Prostate gland (tissue), 2 donors: ENCODE results near the gene TAS2R40. TPM values are rescaled to one million over a fixed set of nuclear protein-coding genes. Genes with fewer than 3 reads are reported as not detected.

Experiments
- DNase-seq: peaks from one replicate; pipeline ENCODE4 v3.0.0-alpha.2; 2019; ENCODE audit warnings: low spot score
- H3K27ac ChIP-seq, 2 donors: fragments of 200-600 bp; sonication (generic); 2 replicates each; pipeline ENCODE4 v1.5.1; 2017 to 2019
- H3K27me3 ChIP-seq: fragments of 200-600 bp; sonication (generic); replicated peaks from 2 replicates; pipeline ENCODE4 v1.5.1; 2019; ENCODE audit not compliant: insufficient read depth
- H3K36me3 ChIP-seq, 2 donors: fragments of 200-600 bp; sonication (generic); 1 replicate in 1 of 2; 2 replicates in 1 of 2; pipeline versions ENCODE4 v1.5.1 to v1.8.1; 2017 to 2019
- H3K4me1 ChIP-seq: fragments of 200-600 bp; sonication (generic); replicated peaks from 2 replicates; pipeline ENCODE4 v1.5.1; 2019
- H3K4me3 ChIP-seq, 2 donors: fragments of 200-600 bp; sonication (generic); 2 replicates each; pipeline ENCODE4 v1.5.1; 2017 to 2019
- H3K9me3 ChIP-seq: fragments of 200-600 bp; sonication (generic); 2 replicates; pipeline ENCODE4 v1.5.1; 2017
- POLR2A ChIP-seq: fragments of 450-650 bp; IDR thresholded peaks from one replicate; pipeline ENCODE4 v1.6.1; 2016; ENCODE audit warnings: antibody characterized with exemption, mild to moderate bottlenecking
- POLR2AphosphoS5 ChIP-seq: sonication (generic); formaldehyde crosslinking; IDR thresholded peaks from one replicate; pipeline ENCODE4 v1.6.1; 2017; ENCODE audit warnings: antibody characterized with exemption
- WGBS: methylation state at CpG from one replicate; pipeline ENCODE4 v1.1.5; 2018; 5-methylcytosine and 5-hydroxymethylcytosine counted together
- intact Hi-C: fragments of 100-400 bp; cut with DNase I; formaldehyde crosslinking; loops from one replicate; pipeline ENCODE4 v1.14.2; 2022
- total RNA-seq, 2 donors: library from RNA; depleted of rRNA; stranded (reverse); fragments of >200 nt; gene quantifications; one replicate each; pipeline ENCODE4 v1.1.0, GENCODE V29; 2016
- TF ChIP-seq, protein P1 (sequence below), 4 experiments: fragments of 200-600 bp in 2 of 4; fragments of 450-650 bp in 2 of 4; sonication (generic) in 2 of 4; IDR thresholded peaks; 1 replicate in 3 of 4; 2 replicates in 1 of 4; pipeline ENCODE4 v1.5.1; 2016 to 2019; ENCODE audit warnings: antibody characterized with exemption in 4 of 4, mild to moderate bottlenecking in 2 of 4, moderate library complexity in 2 of 4

The TAS2R40 gene
- total RNA-seq, 2 donors from 2014 or later: not detected

DNA sequence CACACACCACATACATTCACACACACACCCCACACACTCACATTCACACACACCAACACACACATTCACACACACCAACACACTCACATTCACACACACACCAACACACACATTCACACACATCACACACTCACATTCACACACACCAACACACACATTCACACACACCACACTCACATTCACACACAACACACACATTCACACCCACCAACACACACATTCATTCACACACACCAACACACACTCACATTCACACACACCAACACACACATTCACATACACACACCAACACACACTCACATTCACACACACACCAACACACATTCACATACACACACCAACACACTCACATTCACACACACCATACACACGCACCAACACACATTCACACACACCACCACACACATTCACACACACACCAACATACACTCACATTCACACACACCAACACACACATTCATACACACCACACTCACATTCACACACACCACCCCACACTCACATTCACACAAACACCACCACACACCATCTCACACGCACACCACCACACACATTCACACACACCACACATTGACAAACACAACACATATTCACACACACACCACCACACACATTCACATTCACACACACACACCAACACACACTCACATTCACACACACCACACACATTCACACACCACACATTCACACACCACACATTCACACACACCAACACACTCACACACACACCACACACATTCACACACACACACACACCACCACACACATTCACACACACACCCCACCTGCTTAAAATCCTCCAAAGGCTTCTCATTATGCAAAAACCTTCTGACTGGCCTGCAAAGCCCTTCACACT, 9.0 kb downstream of the TAS2R40 start:
- TF ChIP-seq POLR2AphosphoS5 (no peak), POLR2A (no peak)
- TF ChIP-seq, protein P1, sequence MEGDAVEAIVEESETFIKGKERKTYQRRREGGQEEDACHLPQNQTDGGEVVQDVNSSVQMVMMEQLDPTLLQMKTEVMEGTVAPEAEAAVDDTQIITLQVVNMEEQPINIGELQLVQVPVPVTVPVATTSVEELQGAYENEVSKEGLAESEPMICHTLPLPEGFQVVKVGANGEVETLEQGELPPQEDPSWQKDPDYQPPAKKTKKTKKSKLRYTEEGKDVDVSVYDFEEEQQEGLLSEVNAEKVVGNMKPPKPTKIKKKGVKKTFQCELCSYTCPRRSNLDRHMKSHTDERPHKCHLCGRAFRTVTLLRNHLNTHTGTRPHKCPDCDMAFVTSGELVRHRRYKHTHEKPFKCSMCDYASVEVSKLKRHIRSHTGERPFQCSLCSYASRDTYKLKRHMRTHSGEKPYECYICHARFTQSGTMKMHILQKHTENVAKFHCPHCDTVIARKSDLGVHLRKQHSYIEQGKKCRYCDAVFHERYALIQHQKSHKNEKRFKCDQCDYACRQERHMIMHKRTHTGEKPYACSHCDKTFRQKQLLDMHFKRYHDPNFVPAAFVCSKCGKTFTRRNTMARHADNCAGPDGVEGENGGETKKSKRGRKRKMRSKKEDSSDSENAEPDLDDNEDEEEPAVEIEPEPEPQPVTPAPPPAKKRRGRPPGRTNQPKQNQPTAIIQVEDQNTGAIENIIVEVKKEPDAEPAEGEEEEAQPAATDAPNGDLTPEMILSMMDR (IDR thresholded peaks at IDR 0.05): no peak
- WGBS: 96% methylated on average over 2 of the region's 2 CpGs

GRCh38 chr7:143233816-143234532, 12.1 kb downstream of the TAS2R40 start:
- no peak overlapping the region for H3K4me3 ChIP-seq
- H3K36me3 ChIP-seq: no peaks in the 10 kb centered on the region
- intact Hi-C loops: no loop called here
- TF ChIP-seq POLR2A (no peak), POLR2AphosphoS5 (no peak)
- TF ChIP-seq, protein P1 (IDR thresholded peaks at IDR 0.05): no peak
- H3K9me3 ChIP-seq: no peaks in the 10 kb centered on the region
- H3K4me1 ChIP-seq: no peaks in the 10 kb centered on the region
- H3K27me3 ChIP-seq: no peaks in the 10 kb centered on the region
- no peak overlapping the region for H3K27ac ChIP-seq
- WGBS: 100% methylated on average over 2 of the region's 2 CpGs
- DNase-seq: no peak

More for the DNA sequence above, 9.0 kb downstream of the TAS2R40 start:
- Histone ChIP-seq H3K4me3 (no peak overlapping the region), H3K36me3 (no peaks in the 10 kb centered on the region), H3K27me3 (no peaks in the 10 kb centered on the region), H3K4me1 (no peaks in the 10 kb centered on the region), H3K27ac (no peak overlapping the region), H3K9me3 (no peaks in the 10 kb centered on the region)
- intact Hi-C loops: no loop called here
- DNase-seq: no peak

DNA sequence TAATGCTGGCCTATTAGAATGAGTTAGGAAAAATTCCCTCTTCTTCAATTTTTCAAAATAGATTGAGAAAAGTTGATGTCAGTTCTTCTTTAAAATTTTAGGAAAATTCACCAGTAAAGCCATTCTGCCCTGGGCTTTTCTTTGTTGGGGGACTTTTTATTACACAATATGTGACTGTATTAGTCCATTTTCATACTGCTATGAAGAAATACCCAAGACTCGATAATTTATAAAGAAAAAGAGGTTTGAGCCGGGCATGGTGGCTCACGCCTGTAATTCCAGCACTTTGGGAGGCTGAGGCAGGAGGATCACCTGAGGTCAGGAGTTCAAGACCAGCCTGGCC, 12.7 kb downstream of the TAS2R40 start:
- intact Hi-C loops: no loop called here

GRCh38 chr7:143235561-143235960, 13.7 kb downstream of the TAS2R40 start:
- 31% methylated on average over 1 of the region's 1 CpG for WGBS
- Histone ChIP-seq H3K27me3 (no peaks in the 10 kb centered on the region), H3K9me3 (no peaks in the 10 kb centered on the region), H3K27ac (no peak overlapping the region), H3K36me3 (no peaks in the 10 kb centered on the region), H3K4me1 (no peaks in the 10 kb centered on the region), H3K4me3 (no peak overlapping the region)
- TF ChIP-seq, protein P1 (IDR thresholded peaks at IDR 0.05): no peak
- TF ChIP-seq POLR2AphosphoS5: no peak
- no peak for TF ChIP-seq POLR2A
- intact Hi-C loops: no loop called here
- no peak for DNase-seq

More for the DNA sequence above, 12.7 kb downstream of the TAS2R40 start:
- Histone ChIP-seq H3K27ac (no peak overlapping the region), H3K4me3 (no peak overlapping the region), H3K27me3 (no peaks in the 10 kb centered on the region), H3K4me1 (no peaks in the 10 kb centered on the region), H3K9me3 (no peaks in the 10 kb centered on the region), H3K36me3 (no peaks in the 10 kb centered on the region)
- TF ChIP-seq POLR2A (no peak), POLR2AphosphoS5 (no peak)
- TF ChIP-seq, protein P1 (IDR thresholded peaks at IDR 0.05): no peak
- WGBS: 92% methylated on average over 3 of the region's 3 CpGs
- DNase-seq: no peak
